DMS153 treated with DMSO at 0.1 percent for 48 hours (cell line): ENCODE results near the gene CEP164.
A peak's percentile ranks its signal among the peaks of the same experiment; 100 is the strongest.
"Not testable (repeated sequence)": the region's sequence is repeated elsewhere in the genome, so short reads cannot be mapped to it uniquely, and the experiment has no call there.

Experiments
- DNase-seq: peaks from one replicate; lab custom pipeline; 2025; ENCODE audit not compliant: unreplicated experiment; lab: John Stamatoyannopoulos, UW

Gene CEP164

GRCh38 chr11:117303646-117304315 is 23.9 kb upstream of the CEP164 start:
- DNase-seq: no peak

GRCh38 chr11:117305145-117305544 is 22.5 kb upstream of the CEP164 start:
- DNase-seq: no peak

- DNase-seq: no peak
Observed at GRCh38 chr11:117309310-117309709, 18.3 kb upstream of the CEP164 start.

- DNase-seq: no peak
Observed at GRCh38 chr11:117313091-117313490, 14.6 kb upstream of the CEP164 start.

- DNase-seq: no peak
Observed at GRCh38 chr11:117313828-117314768, 13.6 kb upstream of the CEP164 start.

GRCh38 chr11:117314840-117315239 is 12.8 kb upstream of the CEP164 start:
- DNase-seq: no peak

- no peak for DNase-seq
Observed at GRCh38 chr11:117315285-117316196, 12.1 kb upstream of the CEP164 start.

- DNase-seq: peak; percentile 52
Observed at GRCh38 chr11:117316197-117316961, 11.3 kb upstream of the CEP164 start, which contains the start of gene BACE1. Gene BACE1 (minus strand): TSS chr11:117316256. CDS start chr11:117315795, 461 bp downstream.

- DNase-seq: no peak
Observed at GRCh38 chr11:117318738-117319137, 8.9 kb upstream of the CEP164 start.

GRCh38 chr11:117319214-117319840 is 8.3 kb upstream of the CEP164 start:
- no peak for DNase-seq

- not testable (repeated sequence) for DNase-seq
Observed at GRCh38 chr11:117327255-117327566, 443 bp upstream of the CEP164 start.

GRCh38 chr11:117328375-117329010 is 839 bp downstream of the CEP164 start:
- DNase-seq: peak; percentile 28

- DNase-seq: no peak
Observed at GRCh38 chr11:117332843-117333242, 5.2 kb downstream of the CEP164 start.

- no peak for DNase-seq
Observed at GRCh38 chr11:117333917-117334316, 6.3 kb downstream of the CEP164 start.

- no peak for DNase-seq
Observed at GRCh38 chr11:117334896-117335295, 7.2 kb downstream of the CEP164 start.

GRCh38 chr11:117335399-117335798 is 7.7 kb downstream of the CEP164 start:
- no peak for DNase-seq

- no peak for DNase-seq
Observed at GRCh38 chr11:117337076-117337475, 9.4 kb downstream of the CEP164 start.

- no peak for DNase-seq
Observed at GRCh38 chr11:117345039-117345438, 17.4 kb downstream of the CEP164 start.

GRCh38 chr11:117354550-117354949 is 26.9 kb downstream of the CEP164 start:
- DNase-seq: no peak
